ENCODE data around the gene CCDC88B. TPM values are rescaled to one million over a fixed set of nuclear protein-coding genes. Genes with fewer than 3 reads are reported as not detected.

CCDC88B gene
- total and polyA plus RNA-seq, 2 of the 8 experiments (the other 6 are each of a cell fraction or from before 2014, with no cell fraction given) = 5.9 to 12.5 TPM

DNA sequence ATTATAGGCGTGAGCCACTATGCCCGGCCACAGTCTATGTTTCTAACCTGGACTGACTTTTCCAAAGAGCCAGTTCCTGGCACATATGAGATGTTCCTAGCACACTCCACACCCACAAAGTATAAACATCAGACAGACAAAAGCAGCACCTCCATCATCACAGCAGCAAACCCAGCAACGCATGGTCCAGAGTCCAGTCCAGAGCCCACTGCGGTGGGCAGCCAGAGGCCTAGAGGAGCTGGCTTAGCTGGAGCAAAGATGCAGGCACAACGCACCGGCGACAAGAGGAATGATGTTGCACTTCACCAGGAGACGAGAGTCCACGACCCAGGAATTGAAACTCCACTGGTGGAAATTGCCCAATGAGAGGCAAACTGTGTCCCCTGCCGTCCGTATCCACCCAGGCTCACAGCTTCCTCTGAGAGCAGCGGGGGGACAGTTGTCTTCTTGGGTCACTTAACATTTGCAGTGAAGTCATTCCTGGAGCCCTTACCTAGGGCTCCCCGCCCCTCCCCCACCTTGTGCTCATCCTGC lies 55.6 kb downstream of the CCDC88B start:
- no peaks in the 10 kb centered on the region; the same call in 1 of the 2 replicates for H3K23me2 ChIP-seq (ENCODE audit: low read depth, low read length)
- H2BK5ac ChIP-seq (ENCODE audit: low read depth, low read length) = peak overlapping the region; percentile 91; the same call in 1 of the 2 replicates
- H3K79me1 ChIP-seq (ENCODE audit: low read depth, low read length) = no peaks in the 10 kb centered on the region
- H3K9me3 ChIP-seq (ENCODE audit: insufficient read depth in 2 of 2, low read depth in 1 of 2, low read length in 1 of 2) = no peaks in the 10 kb centered on the region
- 68% methylated on average over 13 of the region's 13 CpGs; no CpG with 5 or more reads in 1 of the 2 experiments for whole genome bisulfite sequencing, 2 experiments (ENCODE audit: extremely low coverage in 1 of 2, insufficient coverage in 1 of 2, insufficient read length in 1 of 2, insufficient replicate concordance in 2 of 2, low coverage in 1 of 2, low lambda C conversion rate in 2 of 2, missing lambda C conversion rate in 1 of 2)
- peak overlapping the region; percentile 90; the same call in 1 of the 2 replicates for H3K18ac ChIP-seq (ENCODE audit: extremely low read depth, low read length)
- H3K14ac ChIP-seq (ENCODE audit: insufficient read length) = no peak overlapping the region
- FAIRE-seq (no peak), DNase-seq (ENCODE audit: low read depth in 1 of 2, low spot score in 2 of 2) (no peak)
- H3K27ac ChIP-seq (ENCODE audit: low read depth, low read length) = no peak overlapping the region
- peak overlapping the region; percentile 95; the same call in 1 of the 2 replicates for H2BK15ac ChIP-seq (ENCODE audit: low read length)
- H3K4me2 ChIP-seq (ENCODE audit: insufficient read depth in 1 of 2, low read depth in 2 of 2, low read length in 2 of 2) = peak overlapping the region; percentile 43 to 49
- no peak overlapping the region for H4K5ac ChIP-seq (ENCODE audit: insufficient read length, low read depth, low read length)
- ChIA-PET CTCF (ENCODE audit: partially characterized antibody) (interaction anchor here (0.6 to 3.0 kb wide), 12 partner anchors 9 to 266 kb away, joined by 3 to 13 read pairs (median 3); no protein-coding TSS in a partner anchor), POLR2A (ENCODE audit: partially characterized antibody) (interaction anchor here (0.5 to 2.0 kb wide), 12 partner anchors 9 to 936 kb away, joined by 3 to 10 read pairs (median 4); partner anchors contain the start of genes PRDX5 and TRMT112)
- no peaks in the 10 kb centered on the region for H3K79me2 ChIP-seq (ENCODE audit: control insufficient read depth in 1 of 2, insufficient read depth in 2 of 2, low read length in 2 of 2)
- H3K9ac ChIP-seq (replicated peaks in 1 of 4; ENCODE audit: extremely low read depth in 1 of 4, low read depth in 3 of 4, low read length in 3 of 4) = peak overlapping the region in 1 of 4 experiments; percentile 13; a peak in 3 of 7 replicates
- peak overlapping the region; percentile 90; the same call in 1 of the 2 replicates for H2BK20ac ChIP-seq (ENCODE audit: low read length)
- no peaks in the 10 kb centered on the region; a peak in 2 of 7 replicates for H3K27me3 ChIP-seq (replicated peaks in 1 of 4; ENCODE audit: control insufficient read depth in 3 of 4, extremely low read depth in 1 of 4, insufficient read depth in 3 of 4, low read length in 3 of 4)
- peaks cover 0 to 17% (median 10%) of the 10 kb centered on the region in 4 experiments; a peak in 6 of 7 replicates for H3K4me1 ChIP-seq (replicated peaks in 1 of 4; ENCODE audit: control insufficient read depth in 3 of 4, insufficient read depth in 4 of 4, low read length in 3 of 4)
- H3K4me3 ChIP-seq (ENCODE audit: extremely low read depth in 1 of 4, insufficient read depth in 2 of 4, low read depth in 3 of 4, low read length in 4 of 4) = peak overlapping the region in 1 of 4 experiments; percentile 14; a peak in 1 of 8 replicates
- no peaks in the 10 kb centered on the region for H3K36me3 ChIP-seq (ENCODE audit: control insufficient read depth in 2 of 4, insufficient read depth in 4 of 4, low read length in 3 of 4)
- H3K23ac ChIP-seq (ENCODE audit: insufficient read length) = no peak overlapping the region
- peak overlapping the region; percentile 97 for H2BK120ac ChIP-seq (replicated peaks; ENCODE audit: low read depth, low read length)
- peak overlapping the region; percentile 25 for H4K91ac ChIP-seq (replicated peaks; ENCODE audit: insufficient read length, low read length)
- no peaks in the 10 kb centered on the region for H4K20me1 ChIP-seq (replicated peaks in 1 of 2; ENCODE audit: control insufficient read depth in 1 of 2, insufficient read depth in 2 of 2, low read length in 2 of 2)
- H4K8ac ChIP-seq (ENCODE audit: extremely low read depth, insufficient read depth, low read length) = no peak overlapping the region; the same call in 1 of the 2 replicates
- no peak overlapping the region; the same call in 1 of the 2 replicates for H2AK5ac ChIP-seq (ENCODE audit: low read depth, low read length)
- H2BK12ac ChIP-seq (ENCODE audit: low read depth, low read length) = peak overlapping the region; percentile 97; the same call in 1 of the 2 replicates
- H3K4ac ChIP-seq (replicated peaks; ENCODE audit: insufficient read length, low read depth, low read length) = no peak overlapping the region
- H2AFZ ChIP-seq (ENCODE audit: low read length) = peak overlapping the region; percentile 43; the same call in 1 of the 2 replicates
- no peak overlapping the region for H3K56ac ChIP-seq (replicated peaks; ENCODE audit: insufficient read length, low read depth, low read length)
- TF ChIP-seq SP4 (IDR thresholded peaks at IDR 0.05; ENCODE audit: low read length) (no peak), RAD21 (IDR thresholded peaks at IDR 0.05 in 1 of 2, conservative IDR thresholded peaks at IDR 0.05 in 1 of 2; ENCODE audit: low read depth in 2 of 2, low read length in 2 of 2) (no peak), EZH2 (IDR thresholded peaks at IDR 0.05; ENCODE audit: low read depth, low read length, severe bottlenecking) (no peak), TEAD4 (IDR thresholded peaks at IDR 0.05; ENCODE audit: low read depth, low read length) (no peak), CHD1 (IDR thresholded peaks at IDR 0.05; ENCODE audit: low read depth, low read length) (no peak), ZNF274 (IDR thresholded peaks at IDR 0.05; ENCODE audit: borderline replicate concordance, extremely low read depth, low read length) (no peak), SIRT6 (IDR thresholded peaks at IDR 0.05; ENCODE audit: low read length) (no peak), NRF1 (IDR thresholded peaks at IDR 0.05; ENCODE audit: low read depth, low read length) (no peak)
- TF ChIP-seq, protein P1, sequence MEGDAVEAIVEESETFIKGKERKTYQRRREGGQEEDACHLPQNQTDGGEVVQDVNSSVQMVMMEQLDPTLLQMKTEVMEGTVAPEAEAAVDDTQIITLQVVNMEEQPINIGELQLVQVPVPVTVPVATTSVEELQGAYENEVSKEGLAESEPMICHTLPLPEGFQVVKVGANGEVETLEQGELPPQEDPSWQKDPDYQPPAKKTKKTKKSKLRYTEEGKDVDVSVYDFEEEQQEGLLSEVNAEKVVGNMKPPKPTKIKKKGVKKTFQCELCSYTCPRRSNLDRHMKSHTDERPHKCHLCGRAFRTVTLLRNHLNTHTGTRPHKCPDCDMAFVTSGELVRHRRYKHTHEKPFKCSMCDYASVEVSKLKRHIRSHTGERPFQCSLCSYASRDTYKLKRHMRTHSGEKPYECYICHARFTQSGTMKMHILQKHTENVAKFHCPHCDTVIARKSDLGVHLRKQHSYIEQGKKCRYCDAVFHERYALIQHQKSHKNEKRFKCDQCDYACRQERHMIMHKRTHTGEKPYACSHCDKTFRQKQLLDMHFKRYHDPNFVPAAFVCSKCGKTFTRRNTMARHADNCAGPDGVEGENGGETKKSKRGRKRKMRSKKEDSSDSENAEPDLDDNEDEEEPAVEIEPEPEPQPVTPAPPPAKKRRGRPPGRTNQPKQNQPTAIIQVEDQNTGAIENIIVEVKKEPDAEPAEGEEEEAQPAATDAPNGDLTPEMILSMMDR (IDR thresholded peaks at IDR 0.05; ENCODE audit: control extremely low read depth in 1 of 3, insufficient read depth in 1 of 3, low read depth in 1 of 3, low read length in 3 of 3) = no peak

All from H1 (cell line).